ENCODE measurements around the gene ANKRD34C. TPM values are rescaled to one million over a fixed set of nuclear protein-coding genes. Genes with fewer than 3 reads are reported as not detected.

The ANKRD34C gene
- not detected for total RNA-seq

DNA sequence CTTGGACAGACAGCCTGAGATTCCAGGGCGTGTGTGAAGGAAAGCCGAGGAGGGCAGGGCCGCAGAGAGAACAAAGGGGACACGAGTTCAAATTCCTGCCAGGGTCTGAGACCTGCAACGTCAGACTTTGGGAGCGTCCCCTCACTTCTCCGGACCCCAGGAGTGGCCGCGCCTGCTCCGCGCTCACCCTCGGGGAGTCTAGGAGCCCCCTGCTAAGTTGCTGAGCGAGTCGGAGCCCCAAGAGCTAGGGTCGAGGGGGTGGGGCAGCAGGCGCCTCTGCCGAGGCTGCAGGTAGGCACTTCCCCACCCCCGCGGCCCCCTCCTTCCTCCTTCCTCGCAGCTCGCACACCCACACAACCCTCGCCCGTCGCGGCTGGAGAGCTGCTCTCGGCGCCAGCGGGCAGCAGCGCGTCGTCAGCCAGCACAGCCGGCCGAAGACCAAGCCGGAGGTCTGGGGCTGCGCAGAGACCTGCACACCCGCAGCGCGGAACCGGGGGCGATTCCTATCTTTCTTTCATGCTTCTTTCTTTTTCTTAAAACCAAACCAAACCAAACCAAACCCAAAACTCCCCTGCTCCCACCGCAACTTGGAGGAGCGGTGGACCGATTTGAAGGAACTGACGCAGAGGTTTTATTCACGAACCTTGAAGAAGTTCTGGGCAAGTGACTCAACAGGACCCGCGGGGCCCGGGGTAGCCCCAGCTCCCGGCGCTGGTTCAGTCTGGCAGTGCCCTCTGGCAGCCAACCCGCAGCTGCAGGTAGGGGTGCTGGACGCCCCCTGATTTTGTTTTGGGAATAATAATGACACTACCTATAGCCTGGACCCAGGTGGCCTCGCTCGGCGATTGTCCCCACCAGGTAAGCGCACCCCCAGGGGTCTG, at the start of gene ANKRD34C:
TSS of gene ANKRD34C (plus strand) at position 352 of the 881 bp plus-strand sequence. CDS start 10,563 bp downstream, outside the sequence.
- H3K27me3 ChIP-seq = peaks cover 69% of the 10 kb centered on the region
- no peak within 1 kb of the TSS for H3K4me3 ChIP-seq
- no peak for TF ChIP-seq POLR2A (IDR thresholded peaks at IDR 0.05)
- TF ChIP-seq, protein P1, sequence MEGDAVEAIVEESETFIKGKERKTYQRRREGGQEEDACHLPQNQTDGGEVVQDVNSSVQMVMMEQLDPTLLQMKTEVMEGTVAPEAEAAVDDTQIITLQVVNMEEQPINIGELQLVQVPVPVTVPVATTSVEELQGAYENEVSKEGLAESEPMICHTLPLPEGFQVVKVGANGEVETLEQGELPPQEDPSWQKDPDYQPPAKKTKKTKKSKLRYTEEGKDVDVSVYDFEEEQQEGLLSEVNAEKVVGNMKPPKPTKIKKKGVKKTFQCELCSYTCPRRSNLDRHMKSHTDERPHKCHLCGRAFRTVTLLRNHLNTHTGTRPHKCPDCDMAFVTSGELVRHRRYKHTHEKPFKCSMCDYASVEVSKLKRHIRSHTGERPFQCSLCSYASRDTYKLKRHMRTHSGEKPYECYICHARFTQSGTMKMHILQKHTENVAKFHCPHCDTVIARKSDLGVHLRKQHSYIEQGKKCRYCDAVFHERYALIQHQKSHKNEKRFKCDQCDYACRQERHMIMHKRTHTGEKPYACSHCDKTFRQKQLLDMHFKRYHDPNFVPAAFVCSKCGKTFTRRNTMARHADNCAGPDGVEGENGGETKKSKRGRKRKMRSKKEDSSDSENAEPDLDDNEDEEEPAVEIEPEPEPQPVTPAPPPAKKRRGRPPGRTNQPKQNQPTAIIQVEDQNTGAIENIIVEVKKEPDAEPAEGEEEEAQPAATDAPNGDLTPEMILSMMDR (IDR thresholded peaks at IDR 0.05) = no peak
- TF ChIP-seq POLR2AphosphoS5 (IDR thresholded peaks at IDR 0.05) = no peak
- no peak for TF ChIP-seq EP300 (IDR thresholded peaks at IDR 0.05)
- H3K27ac ChIP-seq = no peak within 1 kb of the TSS
- no peaks in the 10 kb centered on the region for H3K36me3 ChIP-seq
- WGBS, 2 donors (ENCODE audit: low coverage in 1 of 2) = 0 to 1% methylated on average over 1 to 18 of the region's 56 CpGs
- no peak for ATAC-seq
- no peaks in the 10 kb centered on the region for H3K4me1 ChIP-seq
- H3K9me3 ChIP-seq = peaks cover 0 to 22% (median 0%) of the 10 kb centered on the region in 3 donors

DNA sequence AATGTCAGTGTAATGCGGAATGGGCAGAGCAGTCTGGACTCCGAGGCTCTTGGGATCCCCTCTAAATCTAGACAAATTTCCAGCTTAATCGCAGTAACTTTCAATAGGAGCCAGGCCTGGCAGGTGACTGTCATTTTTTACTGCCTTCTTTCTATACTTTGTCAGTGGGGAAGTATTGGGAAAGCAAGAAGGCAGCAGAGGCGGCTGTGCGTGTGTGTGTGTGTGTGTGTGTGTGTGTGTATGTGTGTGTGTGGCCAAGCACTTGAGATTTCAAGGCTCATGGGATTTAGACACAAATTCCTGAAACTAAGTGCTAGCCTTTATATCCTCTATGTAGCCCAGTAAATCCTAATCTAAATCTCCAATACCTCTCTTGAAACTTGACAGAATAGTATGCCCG, 49.3 kb upstream of the ANKRD34C start:
- H3K4me1 ChIP-seq = no peaks in the 10 kb centered on the region
- no peak overlapping the region for H3K4me3 ChIP-seq
- no peaks in the 10 kb centered on the region for H3K36me3 ChIP-seq
- no peak overlapping the region for H3K27ac ChIP-seq
- no peak for ATAC-seq
- WGBS, 2 donors (ENCODE audit: low coverage in 1 of 2) = 58 to 63% methylated on average over 3 to 4 of the region's 6 CpGs
- H3K9me3 ChIP-seq = peaks cover 0 to 26% (median 0%) of the 10 kb centered on the region in 3 donors
- no peak for TF ChIP-seq POLR2AphosphoS5 (IDR thresholded peaks at IDR 0.05)
- TF ChIP-seq POLR2A (IDR thresholded peaks at IDR 0.05) = no peak
- TF ChIP-seq, protein P1 (IDR thresholded peaks at IDR 0.05) = no peak
- no peak for TF ChIP-seq EP300 (IDR thresholded peaks at IDR 0.05)
- peaks cover 13% of the 10 kb centered on the region for H3K27me3 ChIP-seq

DNA sequence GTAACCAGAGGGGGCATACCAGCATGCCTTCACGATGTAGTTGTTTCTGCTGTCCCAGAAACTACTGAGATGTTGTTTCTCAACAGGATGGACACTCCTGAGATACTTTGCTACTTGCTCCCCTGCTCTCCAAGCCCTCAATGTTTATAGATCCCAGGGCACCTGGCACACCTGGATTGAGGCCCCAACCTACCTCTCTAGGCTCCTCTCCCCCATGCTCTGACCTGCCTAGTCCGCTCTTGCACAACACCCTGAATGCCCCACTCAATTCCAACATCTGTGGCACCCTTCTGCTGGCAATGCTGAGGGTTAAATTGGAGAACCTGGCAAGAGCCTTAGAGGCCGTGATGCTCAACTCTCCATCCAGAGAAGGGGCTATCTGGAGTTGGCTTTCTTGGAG, 42.5 kb upstream of the ANKRD34C start:
- no peaks in the 10 kb centered on the region for H3K36me3 ChIP-seq
- no peak for ATAC-seq
- no peak for TF ChIP-seq POLR2AphosphoS5 (IDR thresholded peaks at IDR 0.05)
- TF ChIP-seq, protein P1 (IDR thresholded peaks at IDR 0.05) = no peak
- TF ChIP-seq POLR2A (IDR thresholded peaks at IDR 0.05) = no peak
- TF ChIP-seq EP300 (IDR thresholded peaks at IDR 0.05) = no peak
- H3K4me3 ChIP-seq = no peak overlapping the region
- no peaks in the 10 kb centered on the region for H3K4me1 ChIP-seq
- H3K27me3 ChIP-seq = peaks cover 18% of the 10 kb centered on the region
- no peak overlapping the region for H3K27ac ChIP-seq
- H3K9me3 ChIP-seq = no peaks in the 10 kb centered on the region
- WGBS, 2 donors (ENCODE audit: low coverage in 1 of 2) = 69% methylated on average over 3 of the region's 3 CpGs; no CpG with 5 or more reads in 1 of the 2 donors

DNA sequence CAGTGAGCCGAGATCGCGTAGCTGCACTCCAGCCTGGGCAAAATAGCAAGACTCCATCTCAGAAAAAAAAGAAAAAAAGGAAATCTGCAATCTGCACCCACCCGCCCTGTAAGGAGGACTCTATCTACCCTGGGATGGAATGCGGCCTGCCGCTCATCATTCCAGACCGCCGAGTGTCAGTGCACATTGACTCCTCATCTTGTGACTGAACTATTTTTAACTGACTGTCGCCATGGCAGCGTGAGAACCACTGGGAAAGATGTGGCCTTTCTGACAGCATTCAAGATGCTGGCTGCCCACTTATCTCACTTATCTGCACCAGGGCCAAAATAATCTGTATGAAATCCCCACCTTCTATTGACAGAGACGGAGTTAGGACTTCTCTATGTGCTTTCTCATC, 38.8 kb upstream of the ANKRD34C start:
- H3K4me1 ChIP-seq = no peaks in the 10 kb centered on the region
- no peak overlapping the region for H3K4me3 ChIP-seq
- TF ChIP-seq, protein P1 (IDR thresholded peaks at IDR 0.05) = no peak
- TF ChIP-seq POLR2AphosphoS5 (IDR thresholded peaks at IDR 0.05) = no peak
- no peak for TF ChIP-seq EP300 (IDR thresholded peaks at IDR 0.05)
- TF ChIP-seq POLR2A (IDR thresholded peaks at IDR 0.05) = no peak
- no peaks in the 10 kb centered on the region for H3K9me3 ChIP-seq
- H3K36me3 ChIP-seq = no peaks in the 10 kb centered on the region
- H3K27ac ChIP-seq = no peak overlapping the region
- peaks cover 5% of the 10 kb centered on the region for H3K27me3 ChIP-seq
- WGBS, 2 donors (ENCODE audit: low coverage in 1 of 2) = 63 to 70% methylated on average over 5 to 10 of the region's 11 CpGs
- ATAC-seq = no peak

DNA sequence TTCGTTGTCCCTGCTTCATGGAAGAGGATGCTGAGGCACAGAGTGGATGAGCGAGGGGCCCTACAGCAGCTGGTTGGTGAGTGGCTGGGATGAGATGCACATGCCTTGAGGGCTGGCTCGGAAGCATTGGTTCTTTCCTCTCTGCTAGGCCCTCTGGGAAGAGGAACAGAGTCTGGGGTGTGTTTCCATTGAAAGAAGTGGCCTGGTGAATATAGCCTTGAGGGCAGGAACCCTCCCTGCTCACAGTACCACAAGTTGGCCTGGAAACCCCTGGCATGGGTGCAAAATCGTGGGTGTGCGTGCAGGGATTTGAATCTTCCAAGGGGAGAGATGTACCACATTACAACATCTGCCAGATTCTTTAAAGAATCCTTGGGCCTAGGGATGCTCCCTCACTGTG, 37.6 kb upstream of the ANKRD34C start:
- Histone ChIP-seq H3K4me3 (no peak overlapping the region), H3K9me3 (no peaks in the 10 kb centered on the region), H3K4me1 (no peaks in the 10 kb centered on the region), H3K27ac (no peak overlapping the region), H3K27me3 (peaks cover 5% of the 10 kb centered on the region), H3K36me3 (no peaks in the 10 kb centered on the region)
- TF ChIP-seq POLR2AphosphoS5 (IDR thresholded peaks at IDR 0.05) (no peak), EP300 (IDR thresholded peaks at IDR 0.05) (no peak), POLR2A (IDR thresholded peaks at IDR 0.05) (no peak)
- TF ChIP-seq, protein P1 (IDR thresholded peaks at IDR 0.05) = no peak
- ATAC-seq = no peak
- WGBS, 2 donors (ENCODE audit: low coverage in 1 of 2) = 79 to 83% methylated on average over 1 to 2 of the region's 5 CpGs

Measured in gastroesophageal sphincter (tissue), 4 donors.